HG02885 (cell line): Measurements from ENCODE around the gene CWC27.
A peak's percentile ranks its signal among the peaks of the same experiment; 100 is the strongest.

Experiments
- ATAC-seq: cut with Tn5 transposase; IDR thresholded peaks from one replicate; pipeline ENCODE4 v1.9.1; 2021; ENCODE audit warnings: mild to moderate bottlenecking; ENCODE audit not compliant: unreplicated experiment, poor library complexity

The CWC27 gene

DNA sequence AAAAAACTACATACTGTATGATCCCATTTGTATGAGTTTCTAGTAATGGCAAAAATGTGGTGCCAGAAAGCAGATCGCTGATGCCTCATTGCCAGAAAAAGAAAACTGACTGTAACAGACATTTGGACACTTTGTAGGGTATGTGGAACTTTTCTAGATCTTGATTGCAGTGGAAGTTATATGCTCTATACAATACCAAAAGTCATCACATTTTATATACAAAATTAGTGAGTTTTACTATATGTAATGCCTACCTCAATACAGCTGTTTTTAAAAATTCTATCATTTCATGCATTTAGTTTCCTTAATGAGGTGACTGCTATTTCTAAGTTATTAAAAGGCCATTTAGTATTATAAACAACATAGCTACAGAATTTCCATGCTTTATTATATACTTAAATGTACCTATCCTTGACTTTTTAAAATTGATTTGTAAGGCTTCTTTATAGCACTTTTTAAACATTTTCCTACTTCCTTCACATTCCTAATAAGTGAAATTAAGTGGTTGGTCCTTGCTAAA is 199.9 kb downstream of the CWC27 start:
- ATAC-seq, result no peak

DNA sequence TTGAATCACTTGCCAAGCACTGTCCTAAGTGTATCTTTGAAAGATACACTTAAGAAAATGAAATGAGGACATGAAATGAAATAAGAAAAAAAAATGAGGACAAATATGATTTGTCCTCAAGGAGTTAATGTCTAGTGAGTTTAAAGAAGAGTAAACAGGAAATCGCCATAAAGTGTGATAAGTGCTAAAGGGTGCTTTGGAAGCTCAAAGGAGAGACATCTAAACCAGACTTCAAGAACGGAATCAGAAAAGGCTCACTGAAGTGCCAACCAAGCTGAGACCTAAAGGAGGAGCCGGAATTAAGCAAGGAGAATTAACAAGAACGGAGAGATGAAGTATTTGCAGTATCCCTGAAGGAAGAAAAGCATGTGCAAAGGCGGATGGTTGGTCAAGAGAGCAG is 200.8 kb downstream of the CWC27 start:
- no peak for ATAC-seq

DNA sequence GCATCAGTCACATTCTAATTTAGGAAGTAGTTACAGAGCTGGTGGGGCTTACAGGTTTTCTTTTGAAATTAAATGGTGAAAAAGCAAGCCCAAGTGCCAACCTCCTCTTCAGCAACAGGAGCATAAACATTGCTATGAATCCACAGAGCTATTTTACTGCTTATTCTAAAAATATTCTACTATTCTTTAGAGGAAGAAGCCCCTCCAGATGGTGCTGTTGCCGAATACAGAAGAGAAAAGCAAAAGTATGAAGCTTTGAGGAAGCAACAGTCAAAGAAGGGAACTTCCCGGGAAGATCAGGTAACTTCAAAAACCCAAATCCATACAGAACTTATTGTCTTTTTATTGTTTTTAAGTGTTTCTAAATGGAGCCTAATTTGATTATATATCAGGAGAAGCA is 202.8 kb downstream of the CWC27 start:
- ATAC-seq, result no peak

GRCh38 chr5:64971990-64972389 is 203.3 kb downstream of the CWC27 start:
- no peak for ATAC-seq

DNA sequence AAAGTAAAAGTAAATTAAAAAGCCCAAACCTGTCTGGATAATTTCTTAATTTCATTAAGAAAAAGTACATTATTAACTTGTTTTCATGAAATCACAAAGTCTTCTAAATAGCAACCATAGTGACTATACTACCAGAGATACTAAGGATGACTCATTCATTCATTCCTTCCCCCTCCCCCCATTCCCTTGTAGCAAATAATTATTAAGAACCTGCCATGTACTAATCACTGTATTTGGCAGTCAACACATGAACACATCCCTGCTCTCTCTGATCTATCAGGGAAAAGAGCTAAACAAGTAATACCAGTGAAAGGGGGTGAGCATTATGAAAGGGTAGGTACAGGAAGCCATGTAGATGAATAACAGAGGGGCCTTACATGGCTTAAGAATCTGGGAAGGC is 203.9 kb downstream of the CWC27 start:
- ATAC-seq, result no peak

DNA sequence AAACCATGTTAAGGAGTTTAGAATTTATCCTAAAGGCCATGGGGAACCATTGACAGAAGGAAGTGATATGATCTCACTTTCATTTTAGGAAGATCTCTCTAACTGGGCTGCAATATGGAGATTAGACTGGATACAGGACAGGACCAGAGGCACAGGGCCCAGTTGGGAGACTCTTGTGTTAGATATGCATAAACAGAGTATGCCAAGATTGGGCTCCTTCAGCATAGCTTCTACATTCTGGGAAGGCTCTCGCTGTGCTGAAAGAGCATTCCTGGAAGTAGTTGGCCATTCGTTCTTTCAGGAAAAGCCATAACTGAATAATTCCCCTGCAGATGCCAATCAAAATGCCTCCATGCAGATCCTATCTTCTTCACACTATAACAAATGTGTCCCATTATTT is 204.5 kb downstream of the CWC27 start:
- ATAC-seq, result no peak

DNA sequence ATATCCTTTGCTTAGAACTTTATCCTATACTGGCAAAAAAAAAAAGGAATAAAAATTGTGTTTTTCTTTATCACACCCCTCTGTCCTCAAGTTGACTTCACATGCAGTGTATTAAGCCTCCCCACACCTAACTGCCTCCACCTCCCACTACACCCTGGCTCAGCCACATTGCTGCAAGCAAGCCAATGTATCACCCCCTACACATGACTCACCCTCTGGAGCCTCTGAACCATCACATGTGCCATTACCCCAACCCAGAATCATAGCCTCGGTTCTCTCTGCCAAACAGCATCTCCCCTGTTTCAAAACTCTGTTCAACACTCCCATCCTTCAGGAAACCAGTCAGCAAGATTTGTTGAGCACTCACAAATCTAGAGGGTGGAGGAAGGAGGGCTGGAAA is 209.0 kb downstream of the CWC27 start:
- ATAC-seq, result no peak

- ATAC-seq, result no peak
Observed at GRCh38 chr5:64978546-64978945, 209.8 kb downstream of the CWC27 start.

GRCh38 chr5:64979531-64979930 is 210.8 kb downstream of the CWC27 start:
- ATAC-seq, result no peak

DNA sequence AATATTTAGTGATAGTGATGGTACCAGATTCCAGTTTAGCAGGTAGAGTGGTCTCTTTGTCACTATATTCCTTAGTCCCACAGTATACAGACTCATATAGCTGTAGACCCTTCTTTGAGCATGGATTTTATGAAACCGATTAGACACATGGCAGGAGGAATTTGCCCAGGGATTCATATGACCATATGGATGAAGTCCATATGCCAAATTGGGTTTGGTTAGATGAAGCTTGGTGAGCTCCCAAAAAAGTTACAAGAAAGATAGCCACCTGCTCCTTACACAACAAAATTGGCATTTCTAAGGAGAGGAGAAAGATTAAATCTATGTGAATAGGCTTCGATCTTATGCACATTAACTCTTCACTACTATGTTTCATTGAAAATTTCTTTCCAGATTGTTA is 211.4 kb downstream of the CWC27 start:
- ATAC-seq, result no peak

- no peak for ATAC-seq
Observed at GRCh38 chr5:64987768-64988167, 219.0 kb downstream of the CWC27 start.

DNA sequence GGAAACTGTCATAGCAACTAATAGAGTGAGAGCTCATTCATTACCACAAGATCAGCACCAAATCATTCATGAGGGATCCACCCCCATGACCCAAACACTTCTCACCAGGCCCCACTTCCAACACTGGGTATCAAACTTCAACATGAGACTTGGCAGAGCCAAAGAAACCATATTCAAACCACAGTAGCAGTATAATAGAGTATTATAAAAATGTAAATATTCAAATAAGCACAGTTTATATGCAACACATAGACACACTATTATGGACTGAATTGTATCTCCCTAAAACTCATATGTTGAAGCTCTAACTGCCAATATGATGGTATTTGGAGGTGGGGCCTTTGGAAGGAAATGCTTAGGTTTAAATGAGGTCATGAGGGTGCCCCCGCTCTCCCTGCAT is 240.5 kb downstream of the CWC27 start:
- ATAC-seq, result no peak

- ATAC-seq, result no peak
Observed at GRCh38 chr5:65010841-65011240, 242.1 kb downstream of the CWC27 start.

DNA sequence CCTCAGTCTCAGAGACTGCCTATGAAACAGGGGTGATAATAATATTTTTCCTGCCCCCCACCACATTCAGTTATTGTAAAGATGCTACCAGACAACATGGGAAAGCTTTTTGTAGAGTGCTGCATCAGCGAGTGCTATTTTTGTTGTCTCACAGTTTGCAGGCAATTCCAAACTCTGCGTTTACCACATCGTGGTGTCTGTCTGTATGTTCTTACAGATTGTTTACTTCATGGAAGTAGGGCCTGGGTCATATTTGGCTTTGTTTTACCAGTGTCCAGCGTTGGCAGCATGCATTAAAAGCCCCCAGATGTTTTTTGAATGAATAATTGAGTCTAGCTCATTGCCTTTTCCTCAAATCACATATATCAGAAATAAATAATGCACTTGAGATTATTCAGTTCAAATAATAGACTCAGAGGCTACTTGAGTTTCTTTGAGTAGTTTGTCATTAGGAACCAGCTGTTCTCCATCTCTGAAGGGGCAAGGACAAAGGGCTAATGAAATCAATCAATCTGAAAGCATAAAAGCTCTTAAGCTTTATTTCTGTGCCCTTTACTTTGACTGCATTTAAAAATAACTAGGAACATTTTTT is 243.7 kb downstream of the CWC27 start:
- no peak for ATAC-seq

- ATAC-seq, result no peak
Observed at GRCh38 chr5:65013166-65013565, 244.4 kb downstream of the CWC27 start.

DNA sequence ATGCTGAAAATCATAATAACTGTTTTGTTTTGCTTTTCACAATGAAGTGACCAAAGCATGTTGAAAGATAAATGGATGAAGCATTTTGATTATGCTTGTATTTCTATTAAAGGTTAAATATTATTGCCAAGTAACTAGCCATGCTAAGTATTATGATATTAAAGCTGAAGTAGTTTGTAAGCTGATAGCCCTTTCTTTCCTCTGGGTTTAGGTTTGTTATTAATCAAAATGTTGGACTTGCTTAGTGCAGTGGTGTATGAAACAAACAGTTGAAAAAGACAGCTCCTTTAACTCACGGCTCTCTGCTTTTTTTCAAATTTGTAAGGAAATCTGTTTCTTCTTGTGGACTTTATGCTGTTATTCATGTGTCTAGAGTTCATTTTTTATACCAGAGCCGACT is 246.0 kb downstream of the CWC27 start:
- ATAC-seq, result no peak

DNA sequence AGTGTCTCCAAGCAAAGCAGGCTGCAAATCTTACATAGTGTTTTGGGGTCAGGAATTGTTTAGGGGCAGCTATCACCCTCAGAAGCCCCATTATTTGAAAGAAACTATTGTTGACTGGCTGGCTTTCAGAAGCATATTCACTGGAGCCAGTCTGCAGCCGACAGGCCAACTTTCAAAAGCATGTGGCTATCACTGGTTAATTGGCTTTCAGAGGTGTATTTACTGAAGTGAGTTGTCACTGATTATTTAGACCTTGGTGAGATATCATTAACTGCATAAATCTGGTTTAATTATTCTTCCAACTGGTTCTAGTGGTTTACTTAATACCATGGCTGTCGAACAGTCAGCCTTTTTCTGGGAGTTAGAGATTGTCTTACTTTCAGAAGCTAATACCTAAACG is 247.0 kb downstream of the CWC27 start:
- no peak for ATAC-seq

DNA sequence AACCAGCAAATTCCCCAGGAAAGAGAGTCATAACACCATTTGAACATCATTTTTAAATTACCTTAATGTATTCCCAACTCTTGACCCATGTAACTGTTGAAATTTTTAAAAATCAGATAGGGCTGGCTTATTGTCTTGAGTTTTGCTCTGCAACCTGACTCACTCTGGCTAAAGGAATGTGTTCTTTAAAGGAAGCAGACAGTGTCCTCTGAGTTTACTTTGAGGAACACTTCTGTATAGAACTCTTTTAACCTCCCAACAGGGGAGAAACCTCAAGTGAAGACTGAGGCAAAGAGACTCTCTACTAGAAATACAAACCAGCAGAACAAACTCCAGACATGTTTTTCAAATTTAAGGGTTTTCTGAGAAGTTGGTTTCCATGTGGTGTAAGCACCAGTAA is 248.9 kb downstream of the CWC27 start:
- no peak for ATAC-seq

- ATAC-seq, result no peak
Observed at GRCh38 chr5:65018763-65019162, 250.0 kb downstream of the CWC27 start.

DNA sequence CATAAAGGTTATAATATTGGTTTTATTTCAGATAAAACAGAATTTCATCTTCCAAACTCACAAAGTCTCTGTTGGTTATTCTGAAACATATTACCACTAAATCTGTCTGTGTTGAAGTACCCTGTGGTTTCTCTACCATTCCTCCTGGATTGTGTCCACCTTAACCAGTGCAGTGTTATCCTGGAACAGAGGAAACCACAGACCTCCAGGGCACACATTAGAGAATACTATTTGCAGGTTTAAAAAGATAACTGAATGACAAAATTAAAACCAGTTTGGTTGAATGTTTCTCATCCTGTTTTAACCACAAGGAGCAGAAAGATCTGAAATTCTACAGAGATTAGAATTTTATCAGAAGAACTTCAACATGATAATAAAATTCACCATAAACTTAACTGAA is 251.8 kb downstream of the CWC27 start:
- no peak for ATAC-seq

DNA sequence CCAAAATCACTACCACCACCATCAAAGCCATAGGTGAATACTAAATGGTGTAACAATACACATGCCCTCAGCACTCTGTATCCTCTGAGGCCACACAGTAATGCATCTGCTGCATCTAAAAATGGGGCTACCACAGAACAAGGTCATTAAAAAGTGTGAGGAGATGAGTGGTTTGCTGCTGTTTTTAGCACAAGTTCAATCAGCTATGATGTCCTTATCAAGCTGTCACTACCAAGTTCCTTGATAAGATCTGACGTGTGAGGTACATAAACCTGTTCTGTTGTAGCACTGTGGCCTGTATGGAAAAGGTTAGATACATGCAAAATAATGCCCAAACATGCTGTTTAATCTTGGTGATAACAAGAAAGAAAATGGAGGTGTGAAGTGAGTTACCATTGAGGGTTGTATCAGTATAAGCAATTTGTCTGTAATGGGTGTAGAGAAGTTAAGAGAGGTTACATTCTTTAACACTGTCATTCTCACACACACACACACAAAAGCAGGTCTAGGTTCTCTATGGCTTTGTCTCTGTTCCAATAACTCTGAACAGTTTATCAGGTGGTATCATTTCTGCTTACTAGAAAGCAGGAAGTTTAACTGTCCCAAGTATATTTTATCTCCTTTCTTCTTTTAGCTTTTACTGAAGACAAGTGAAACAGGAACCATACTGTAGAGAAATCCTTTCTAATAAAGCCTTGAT is 252.9 kb downstream of the CWC27 start:
- ATAC-seq, result peak; percentile 65

GRCh38 chr5:65022932-65023331 is 254.2 kb downstream of the CWC27 start:
- no peak for ATAC-seq
